H1 (cell line): ENCODE results near the gene RGS4. TPM values are rescaled to one million over a fixed set of nuclear protein-coding genes. Genes with fewer than 3 reads are reported as not detected.

ENCODE experiments used
- CTCF ChIA-PET: fragments of 300-600 bp; sonication (Branson Sonifier 250); formaldehyde crosslinking; loops from one replicate; lab custom pipeline; 2021; ENCODE audit not compliant: partially characterized antibody; lab: Charles Lee
- POLR2A ChIA-PET: fragments of 300-600 bp; sonication (Branson Sonifier 250); formaldehyde crosslinking; loops from one replicate; lab custom pipeline; 2021; ENCODE audit warnings: inconsistent platforms; ENCODE audit not compliant: partially characterized antibody; lab: Charles Lee
- DNase-seq, 2 experiments: peaks; one replicate each; pipeline versions ENCODE4 v3.0.0 to v3.0.0-alpha.2; 2010 to 2022; ENCODE audit warnings: low spot score in 2 of 2, low read depth in 1 of 2, mixed read lengths in 1 of 2
- FAIRE-seq: peaks from 2 replicates; lab custom pipeline; 2011; peaks lifted over from hg19 to GRCh38; lab: Jason Lieb, UNC
- H2AFZ ChIP-seq: 2 replicates; pipeline ENCODE4 v1.8.1; 2012; ENCODE audit warnings: low read length, inconsistent platforms
- H2AK5ac ChIP-seq: 2 replicates; pipeline ENCODE4 v1.6.1; 2013; ENCODE audit warnings: low read depth, low read length
- H2BK120ac ChIP-seq: replicated peaks from 2 replicates; pipeline ENCODE3; 2013; ENCODE audit warnings: low read depth, low read length, inconsistent platforms
- H2BK12ac ChIP-seq: 2 replicates; pipeline ENCODE4 v1.6.1; 2013; ENCODE audit warnings: low read depth, low read length
- H2BK15ac ChIP-seq: 2 replicates; pipeline ENCODE4 v1.6.1; 2013; ENCODE audit warnings: low read length
- H2BK20ac ChIP-seq: 2 replicates; pipeline ENCODE4 v1.6.1; 2013; ENCODE audit warnings: low read length
- H2BK5ac ChIP-seq: 2 replicates; pipeline ENCODE4 v1.6.1; 2013; ENCODE audit warnings: low read depth, low read length
- H3K14ac ChIP-seq: 2 replicates; pipeline ENCODE4 v1.6.1; 2013; ENCODE audit warnings: inconsistent platforms; ENCODE audit not compliant: insufficient read length
- H3K18ac ChIP-seq: 2 replicates; pipeline ENCODE4 v1.6.1; 2013; ENCODE audit warnings: low read length; ENCODE audit errors: extremely low read depth
- H3K23ac ChIP-seq: 2 replicates; pipeline ENCODE4 v1.6.1; 2013; ENCODE audit warnings: inconsistent platforms; ENCODE audit not compliant: insufficient read length
- H3K23me2 ChIP-seq: 2 replicates; pipeline ENCODE4 v1.6.1; 2013; ENCODE audit warnings: low read depth, low read length
- H3K27ac ChIP-seq: 2 replicates; pipeline ENCODE4 v1.6.1; 2011; ENCODE audit warnings: low read depth, low read length, inconsistent platforms
- H3K27me3 ChIP-seq, 4 experiments: replicated peaks in 1 of 4; 1 replicate in 1 of 4; 2 replicates in 3 of 4; pipeline versions ENCODE4 v1.6.1 to v1.8.1; 2011 to 2013; ENCODE audit warnings: low read length in 3 of 4, mild to moderate bottlenecking in 3 of 4, inconsistent platforms in 2 of 4, mixed read lengths in 2 of 4, moderate library complexity in 1 of 4; ENCODE audit not compliant: control insufficient read depth in 3 of 4, insufficient read depth in 3 of 4; ENCODE audit errors: extremely low read depth in 1 of 4
- H3K36me3 ChIP-seq, 4 experiments: 2 replicates each; pipeline versions ENCODE4 v1.6.1 to v1.8.1; 2011 to 2013; ENCODE audit warnings: mild to moderate bottlenecking in 4 of 4, low read length in 3 of 4, moderate library complexity in 2 of 4, control low read depth in 1 of 4, inconsistent platforms in 1 of 4; ENCODE audit not compliant: insufficient read depth in 4 of 4, control insufficient read depth in 2 of 4
- H3K4ac ChIP-seq: replicated peaks from 2 replicates; pipeline ENCODE3; 2013; ENCODE audit warnings: low read length, low read depth, mixed read lengths, inconsistent platforms; ENCODE audit not compliant: insufficient read length
- H3K4me1 ChIP-seq, 4 experiments: replicated peaks in 1 of 4; 1 replicate in 1 of 4; 2 replicates in 3 of 4; pipeline versions ENCODE4 v1.6.1 to v1.8.1; 2011 to 2013; ENCODE audit warnings: low read length in 3 of 4, inconsistent platforms in 2 of 4, mixed read lengths in 1 of 4; ENCODE audit not compliant: insufficient read depth in 4 of 4, control insufficient read depth in 3 of 4
- H3K4me2 ChIP-seq, 2 experiments: 2 replicates each; pipeline versions ENCODE4 v1.6.1 to v1.8.1; 2011 to 2013; ENCODE audit warnings: low read depth in 2 of 2, low read length in 2 of 2, control low read depth in 1 of 2, inconsistent platforms in 1 of 2, mild to moderate bottlenecking in 1 of 2; ENCODE audit not compliant: insufficient read depth in 1 of 2
- H3K4me3 ChIP-seq, 4 experiments: fragments of 200-600, 300-600 bp in 1 of 4; sonication (generic), shearing (Covaris generic), sonication (Bioruptor Twin) in 1 of 4; 2 replicates each; pipeline versions ENCODE4 v1.5.1 to v1.8.1; 2011 to 2016; ENCODE audit warnings: low read length in 4 of 4, low read depth in 3 of 4, control low read depth in 2 of 4, inconsistent platforms in 2 of 4, mild to moderate bottlenecking in 2 of 4, mixed read lengths in 1 of 4, moderate library complexity in 1 of 4; ENCODE audit not compliant: insufficient read depth in 2 of 4; ENCODE audit errors: extremely low read depth in 1 of 4
- H3K56ac ChIP-seq: replicated peaks from 2 replicates; pipeline ENCODE3; 2013; ENCODE audit warnings: low read depth, mild to moderate bottlenecking, mixed read lengths, low read length, inconsistent platforms; ENCODE audit not compliant: insufficient read length
- H3K79me1 ChIP-seq: 2 replicates; pipeline ENCODE4 v1.6.1; 2013; ENCODE audit warnings: low read depth, low read length, control low read depth
- H3K79me2 ChIP-seq, 2 experiments: 2 replicates each; pipeline versions ENCODE4 v1.6.1 to v1.8.1; 2012 to 2013; ENCODE audit warnings: low read length in 2 of 2, mild to moderate bottlenecking in 2 of 2, inconsistent platforms in 1 of 2; ENCODE audit not compliant: insufficient read depth in 2 of 2, control insufficient read depth in 1 of 2
- H3K9ac ChIP-seq, 4 experiments: replicated peaks in 1 of 4; 1 replicate in 1 of 4; 2 replicates in 3 of 4; pipeline versions ENCODE4 v1.6.1 to v1.8.1; 2011 to 2013; ENCODE audit warnings: low read depth in 3 of 4, low read length in 3 of 4, control low read depth in 2 of 4, mild to moderate bottlenecking in 2 of 4, moderate library complexity in 2 of 4, inconsistent platforms in 1 of 4; ENCODE audit errors: extremely low read depth in 1 of 4
- H3K9me3 ChIP-seq, 2 experiments: 2 replicates each; pipeline versions ENCODE4 v1.6.1 to v1.8.1; 2012 to 2013; ENCODE audit warnings: mild to moderate bottlenecking in 2 of 2, moderate library complexity in 2 of 2, control low read depth in 1 of 2, inconsistent platforms in 1 of 2, low read depth in 1 of 2, low read length in 1 of 2, mixed read lengths in 1 of 2; ENCODE audit not compliant: insufficient read depth in 2 of 2
- H4K20me1 ChIP-seq, 2 experiments: replicated peaks in 1 of 2; 2 replicates each; pipeline versions ENCODE3 to v1.8.1; 2011 to 2013; ENCODE audit warnings: inconsistent platforms in 2 of 2, low read length in 2 of 2, mild to moderate bottlenecking in 1 of 2; ENCODE audit not compliant: insufficient read depth in 2 of 2, control insufficient read depth in 1 of 2
- H4K5ac ChIP-seq: 2 replicates; pipeline ENCODE4 v1.6.1; 2013; ENCODE audit warnings: low read length, low read depth, mixed read lengths, inconsistent platforms; ENCODE audit not compliant: insufficient read length
- H4K8ac ChIP-seq: 2 replicates; pipeline ENCODE4 v1.8.0; 2013; ENCODE audit warnings: mild to moderate bottlenecking, moderate library complexity, low read length, inconsistent platforms; ENCODE audit not compliant: insufficient read depth; ENCODE audit errors: extremely low read depth
- H4K91ac ChIP-seq: replicated peaks from 2 replicates; pipeline ENCODE3; 2013; ENCODE audit warnings: low read length, mixed read lengths, inconsistent platforms; ENCODE audit not compliant: insufficient read length
- BCL11A ChIP-seq, 2 experiments: IDR thresholded peaks; one replicate each; pipeline ENCODE4 v1.6.1; 2011; ENCODE audit warnings: low read depth in 2 of 2, low read length in 2 of 2, mild to moderate bottlenecking in 2 of 2
- FOSL1 ChIP-seq: IDR thresholded peaks from 2 replicates; pipeline ENCODE4 v1.6.1; 2011; ENCODE audit warnings: mild to moderate bottlenecking, low read depth, low read length, moderate library complexity; ENCODE audit not compliant: insufficient read depth
- GTF2F1 ChIP-seq: IDR thresholded peaks from 2 replicates; pipeline ENCODE4 v1.6.1; 2012; ENCODE audit warnings: low read depth, low read length, improper control_type of control experiment, borderline replicate concordance
- JUN ChIP-seq: IDR thresholded peaks from 2 replicates; pipeline ENCODE4 v1.6.1; 2011; ENCODE audit warnings: low read depth, mild to moderate bottlenecking, improper control_type of control experiment, low read length
- KDM1A ChIP-seq: fragments of 200-600, 300-600 bp; sonication (generic); IDR thresholded peaks from 2 replicates; pipeline ENCODE4 v1.7.1; 2016; ENCODE audit warnings: mild to moderate bottlenecking, low read length, borderline replicate concordance
- WGBS, 2 experiments: shearing (Covaris generic) in 1 of 2; methylation state at CpG; one replicate each; pipeline versions ENCODE4 v1.1.6 to v1.1.7; 2013 to 2015; ENCODE audit warnings: low lambda C conversion rate in 2 of 2, mixed read lengths in 2 of 2, inconsistent platforms in 1 of 2, low coverage in 1 of 2, missing lambda C conversion rate in 1 of 2; ENCODE audit not compliant: insufficient replicate concordance in 2 of 2, insufficient coverage in 1 of 2, insufficient read length in 1 of 2; ENCODE audit errors: extremely low coverage in 1 of 2, missing lambda C conversion rate in 1 of 2; 5-methylcytosine and 5-hydroxymethylcytosine counted together
- polyA plus RNA-seq, 7 experiments: library from polyadenylated mRNA; depleted of rRNA in 3 of 7; stranded (reverse) in 5 of 7; unstranded in 2 of 7; fragments of >200 nt in 5 of 7; fragments of 200-250 nt in 2 of 7; gene quantifications; 1 replicate in 5 of 7; 2 replicates in 1 of 7; 4 replicates in 1 of 7; pipeline versions ENCODE4 v1.2.1 to v1.2.3, GENCODE V29; 2011 to 2013; ENCODE audit warnings: missing spikeins in 2 of 7, mixed read lengths in 2 of 7
- total RNA-seq: library from RNA; stranded (reverse); fragmentation: NEBNext Ultra II Directional; extraction: Animal tissue kit (Norgen Biotek cat#: 25700); gene quantifications from 2 replicates; pipeline ENCODE4 v1.2.1, GENCODE V29; 2021
- TF ChIP-seq, protein P1 (sequence below), 3 experiments: IDR thresholded peaks; 1 replicate in 2 of 3; 2 replicates in 1 of 3; pipeline versions ENCODE4 v1.5.1 to v1.6.1; 2011; ENCODE audit warnings: low read length in 3 of 3, mild to moderate bottlenecking in 3 of 3, inconsistent platforms in 2 of 3, low read depth in 1 of 3, moderate library complexity in 1 of 3; ENCODE audit not compliant: insufficient read depth in 1 of 3; ENCODE audit errors: control extremely low read depth in 1 of 3

RGS4 gene
- total and polyA plus RNA-seq, 2 of the 8 experiments (the other 6 are each of a cell fraction or from before 2014, with no cell fraction given) = 0.26 to 0.74 TPM

DNA sequence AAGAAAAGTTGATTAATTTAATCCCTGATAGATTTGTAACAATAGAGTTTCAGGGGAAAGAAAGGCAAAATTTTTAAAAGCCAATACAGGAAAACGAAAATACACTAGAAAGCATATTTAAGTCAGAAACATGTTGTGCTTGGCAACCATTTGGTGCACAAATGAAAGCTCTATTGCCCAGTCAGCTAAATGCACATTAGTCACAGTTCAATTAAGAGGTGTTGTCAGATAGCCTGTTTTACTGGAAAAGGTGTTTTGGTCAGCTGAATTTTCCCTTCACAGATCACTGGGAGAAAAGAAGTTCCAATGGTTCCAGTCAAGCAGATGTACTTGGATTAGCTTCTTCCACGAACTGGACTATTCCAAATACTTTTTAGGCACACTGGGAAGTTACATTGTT, 25.4 kb downstream of the RGS4 start:
- no peak overlapping the region for H4K5ac ChIP-seq
- no peak overlapping the region for H2AFZ ChIP-seq
- no peak overlapping the region for H4K8ac ChIP-seq
- H3K79me1 ChIP-seq = no peaks in the 10 kb centered on the region
- POLR2A ChIA-PET = no interaction called here
- 75% methylated on average over 2 of the region's 2 CpGs; no CpG with 5 or more reads in 1 of the 2 experiments for WGBS, 2 experiments
- H2BK20ac ChIP-seq = no peak overlapping the region
- no peak overlapping the region for H3K56ac ChIP-seq
- H2BK12ac ChIP-seq = no peak overlapping the region
- H4K91ac ChIP-seq = no peak overlapping the region
- H3K36me3 ChIP-seq = no peaks in the 10 kb centered on the region
- H3K4me2 ChIP-seq = no peak overlapping the region
- no peaks in the 10 kb centered on the region for H3K79me2 ChIP-seq
- H3K14ac ChIP-seq = no peak overlapping the region
- CTCF ChIA-PET = interaction anchor here (1.7 kb wide), 1 partner anchor 23 kb away, joined by 7 read pairs; no protein-coding TSS in a partner anchor
- no peak overlapping the region for H3K4ac ChIP-seq
- H3K18ac ChIP-seq = no peak overlapping the region
- FAIRE-seq = no peak
- no peaks in the 10 kb centered on the region for H3K23me2 ChIP-seq
- no peak overlapping the region for H3K23ac ChIP-seq
- no peak overlapping the region for H3K27ac ChIP-seq
- TF ChIP-seq BCL11A (IDR thresholded peaks at IDR 0.05; ENCODE audit: low read depth in 2 of 2, low read length in 2 of 2) (no peak), FOSL1 (no peak), JUN (no peak), KDM1A (no peak), GTF2F1 (no peak)
- TF ChIP-seq, protein P1, sequence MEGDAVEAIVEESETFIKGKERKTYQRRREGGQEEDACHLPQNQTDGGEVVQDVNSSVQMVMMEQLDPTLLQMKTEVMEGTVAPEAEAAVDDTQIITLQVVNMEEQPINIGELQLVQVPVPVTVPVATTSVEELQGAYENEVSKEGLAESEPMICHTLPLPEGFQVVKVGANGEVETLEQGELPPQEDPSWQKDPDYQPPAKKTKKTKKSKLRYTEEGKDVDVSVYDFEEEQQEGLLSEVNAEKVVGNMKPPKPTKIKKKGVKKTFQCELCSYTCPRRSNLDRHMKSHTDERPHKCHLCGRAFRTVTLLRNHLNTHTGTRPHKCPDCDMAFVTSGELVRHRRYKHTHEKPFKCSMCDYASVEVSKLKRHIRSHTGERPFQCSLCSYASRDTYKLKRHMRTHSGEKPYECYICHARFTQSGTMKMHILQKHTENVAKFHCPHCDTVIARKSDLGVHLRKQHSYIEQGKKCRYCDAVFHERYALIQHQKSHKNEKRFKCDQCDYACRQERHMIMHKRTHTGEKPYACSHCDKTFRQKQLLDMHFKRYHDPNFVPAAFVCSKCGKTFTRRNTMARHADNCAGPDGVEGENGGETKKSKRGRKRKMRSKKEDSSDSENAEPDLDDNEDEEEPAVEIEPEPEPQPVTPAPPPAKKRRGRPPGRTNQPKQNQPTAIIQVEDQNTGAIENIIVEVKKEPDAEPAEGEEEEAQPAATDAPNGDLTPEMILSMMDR (IDR thresholded peaks at IDR 0.05; ENCODE audit: control extremely low read depth in 1 of 3, insufficient read depth in 1 of 3, low read depth in 1 of 3, low read length in 3 of 3) = no peak
- no peaks in the 10 kb centered on the region for H3K27me3 ChIP-seq
- no peak for DNase-seq
- no peak overlapping the region for H2BK5ac ChIP-seq
- no peak overlapping the region for H2BK120ac ChIP-seq
- no peaks in the 10 kb centered on the region for H4K20me1 ChIP-seq
- H3K9me3 ChIP-seq = no peaks in the 10 kb centered on the region
- no peak overlapping the region for H3K9ac ChIP-seq
- no peaks in the 10 kb centered on the region; a peak in 1 of 7 replicates for H3K4me1 ChIP-seq
- no peak overlapping the region for H3K4me3 ChIP-seq
- no peak overlapping the region for H2BK15ac ChIP-seq
- no peak overlapping the region for H2AK5ac ChIP-seq
